Nucleus accumbens (tissue), 56 donors: ENCODE results near the gene HSPBP1.

Source experiments
- DNase-seq, 56 donors: peaks; one replicate each; lab custom pipeline; 2025; lab: John Stamatoyannopoulos, UW

HSPBP1 gene

DNA sequence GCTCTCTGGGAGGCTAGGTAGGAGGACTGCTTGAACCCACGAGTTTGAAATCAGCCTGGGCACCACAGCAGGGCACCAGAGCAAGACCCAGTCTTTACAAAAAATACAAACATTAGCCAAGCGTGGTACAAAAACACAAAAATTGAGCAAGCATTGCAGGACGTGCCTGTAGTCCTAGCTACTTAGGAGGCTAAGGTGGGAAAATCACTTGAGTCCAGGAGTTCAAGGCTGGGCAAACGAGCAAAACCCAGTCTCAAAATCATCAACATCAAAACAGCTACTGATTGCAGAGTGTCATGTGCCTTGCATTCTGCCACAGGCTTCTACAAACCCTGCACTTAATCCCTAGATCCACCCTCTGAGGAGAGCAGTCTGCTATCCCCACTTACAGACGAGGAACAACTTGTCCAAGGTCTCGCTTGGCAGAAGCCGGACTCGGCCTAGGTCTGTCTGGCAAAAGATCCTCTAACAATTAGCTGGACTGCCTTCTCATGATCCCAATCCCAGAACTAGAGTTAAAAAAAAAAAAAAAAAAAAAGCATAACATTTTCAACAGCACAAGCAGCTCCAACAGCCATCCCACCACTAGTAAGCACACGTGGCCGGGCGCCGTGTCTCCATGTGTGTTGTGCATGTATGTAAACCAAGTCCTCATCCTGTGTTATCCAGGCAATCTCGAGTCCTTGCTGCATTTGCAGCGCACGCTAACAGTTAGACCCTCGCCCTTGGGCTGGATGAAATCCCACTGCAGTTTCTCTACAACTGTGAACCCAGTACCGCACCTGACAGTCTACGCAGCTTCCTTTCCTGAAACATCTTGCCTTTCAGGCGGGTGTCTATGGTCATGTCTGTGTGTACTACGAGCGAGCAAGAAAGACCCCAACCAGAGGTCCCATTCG lies 23.1 kb downstream of the HSPBP1 start:
- DNase-seq, result no peak

DNA sequence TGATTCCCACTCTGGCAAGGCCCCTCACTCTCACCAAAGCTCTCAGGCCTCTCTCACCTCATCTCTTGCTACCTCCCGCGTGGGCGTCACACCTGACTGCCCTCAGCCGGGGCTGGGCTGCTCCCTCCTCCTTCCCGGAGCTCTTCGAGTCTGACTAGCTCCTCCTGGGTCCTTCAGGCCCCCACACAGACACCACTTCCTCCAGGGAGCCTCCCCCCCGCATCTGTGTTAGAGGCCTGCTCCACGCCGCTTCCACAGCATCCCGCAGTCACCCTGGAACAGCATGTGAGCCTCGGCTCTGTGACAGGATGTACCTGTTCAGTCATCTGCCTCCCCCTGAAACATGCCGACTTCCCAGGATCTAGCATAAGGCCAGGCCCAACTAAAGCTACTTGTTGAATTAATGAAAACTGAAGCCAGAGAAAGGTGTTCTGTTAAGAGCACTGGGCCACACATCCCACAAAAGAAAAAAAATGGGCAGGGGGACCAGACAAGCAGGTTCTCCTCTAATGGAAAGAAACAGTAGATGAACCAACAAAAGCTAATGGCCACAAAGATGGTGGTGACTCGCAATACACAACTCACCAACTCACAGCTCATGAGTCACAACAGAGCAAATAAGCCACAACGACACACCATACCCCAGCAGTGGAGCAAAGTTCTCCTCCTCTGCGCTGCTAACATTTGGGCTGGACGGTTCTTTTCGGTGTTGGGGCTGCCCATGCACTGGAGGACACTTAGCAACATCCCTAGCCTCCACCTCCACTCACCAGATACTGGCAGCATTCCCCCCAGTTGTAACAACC lies 24.1 kb downstream of the HSPBP1 start:
- DNase-seq, result peak in 1 of 56 donors; percentile 18

DNA sequence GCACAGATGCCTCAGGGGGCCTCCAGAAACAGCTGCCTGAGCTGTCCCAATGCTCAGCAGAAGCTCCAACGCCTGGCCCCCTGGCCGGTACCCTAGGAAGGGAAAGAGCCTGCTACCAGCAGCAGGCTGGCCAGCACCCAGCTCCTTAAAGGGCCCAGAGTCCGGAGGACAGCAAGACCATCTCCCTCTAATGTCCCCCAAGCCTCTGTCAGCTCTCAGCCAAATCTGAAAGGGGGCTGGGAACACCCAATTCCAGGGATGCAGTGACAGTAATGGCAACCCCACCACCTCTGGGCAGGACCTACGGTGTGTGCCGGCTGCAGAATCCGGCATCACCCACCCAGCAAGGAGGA lies 25.3 kb downstream of the HSPBP1 start:
- DNase-seq, result peak in 1 of 56 donors; percentile 12

DNA sequence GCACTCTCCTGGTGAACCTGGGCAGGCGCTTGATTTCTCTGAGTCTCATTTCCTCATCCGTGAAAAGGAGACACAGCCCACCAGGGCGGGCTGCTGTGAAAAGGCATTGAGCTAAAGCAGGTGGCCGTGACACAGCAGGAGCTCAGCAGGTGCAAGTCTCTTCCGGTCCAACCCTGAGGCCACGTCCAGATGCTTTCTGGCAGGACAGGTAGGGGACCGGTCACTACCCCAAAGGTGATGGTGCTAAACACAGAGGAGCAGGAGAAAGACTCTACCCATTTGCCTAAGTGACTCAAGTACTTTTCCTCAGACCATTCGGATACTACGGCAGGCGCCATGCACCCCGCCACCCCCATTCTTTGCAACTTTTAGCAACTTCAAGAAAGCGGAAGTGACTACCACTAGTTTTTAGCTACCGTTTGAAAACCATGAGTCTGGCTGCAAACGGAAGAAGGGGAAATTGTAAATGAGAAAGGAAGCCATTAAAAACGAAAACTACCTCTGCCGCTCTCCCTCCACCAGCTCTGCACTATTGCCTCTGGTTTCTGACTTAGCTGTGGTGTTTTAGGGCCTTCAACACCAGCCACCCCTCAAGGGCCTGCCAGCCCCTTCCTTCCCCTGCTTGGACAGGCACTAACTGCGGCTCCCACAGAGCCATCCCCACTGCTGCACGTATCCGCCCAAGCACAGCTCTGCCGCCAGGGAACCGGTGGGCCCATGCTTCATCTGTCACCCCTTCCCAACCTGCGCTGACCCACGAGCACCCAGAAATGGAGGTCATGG lies 25.9 kb downstream of the HSPBP1 start:
- no peak for DNase-seq

DNA sequence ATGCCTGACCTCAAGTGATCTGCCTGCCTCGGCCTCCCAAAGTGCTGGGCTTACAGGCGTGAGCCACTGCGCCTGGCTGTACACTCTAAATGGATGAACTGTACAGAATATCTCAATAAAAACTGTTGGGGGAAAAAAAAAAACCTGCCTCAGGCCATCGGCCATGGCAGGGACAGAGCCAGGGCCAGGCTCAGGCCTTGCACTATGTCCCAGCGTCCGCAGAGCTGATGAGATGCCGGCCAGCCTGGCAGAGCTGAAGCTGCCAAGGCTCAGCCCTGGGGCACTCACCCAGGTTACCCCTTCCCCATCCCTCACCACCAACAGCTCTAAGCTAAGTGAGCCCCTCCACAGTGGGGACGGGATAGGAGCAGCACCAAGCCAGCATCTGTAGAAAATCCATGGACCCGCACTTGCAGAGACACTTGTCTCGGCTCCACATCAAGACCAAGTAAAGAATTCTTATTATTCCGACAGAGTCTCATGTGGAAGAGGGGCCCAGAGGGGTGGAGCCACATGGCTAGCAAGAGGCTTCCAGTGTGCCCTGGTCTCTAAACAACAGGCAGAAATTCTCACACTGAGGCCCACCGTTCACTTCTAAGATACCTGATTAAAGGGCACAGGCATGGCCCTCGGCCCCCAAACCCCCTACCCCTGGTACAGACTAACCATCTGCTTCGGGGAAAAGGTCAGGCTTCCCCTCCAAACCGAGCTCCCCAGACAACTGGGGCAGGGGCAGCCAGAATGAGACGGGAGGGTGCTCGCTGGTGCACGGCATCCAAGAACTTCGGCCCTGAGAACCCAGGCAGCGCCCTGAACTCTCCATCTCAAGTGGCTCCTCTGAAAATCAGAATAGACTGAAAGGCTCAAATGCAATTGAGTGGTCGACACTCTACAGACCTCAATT lies 26.9 kb downstream of the HSPBP1 start:
- DNase-seq, result no peak

DNA sequence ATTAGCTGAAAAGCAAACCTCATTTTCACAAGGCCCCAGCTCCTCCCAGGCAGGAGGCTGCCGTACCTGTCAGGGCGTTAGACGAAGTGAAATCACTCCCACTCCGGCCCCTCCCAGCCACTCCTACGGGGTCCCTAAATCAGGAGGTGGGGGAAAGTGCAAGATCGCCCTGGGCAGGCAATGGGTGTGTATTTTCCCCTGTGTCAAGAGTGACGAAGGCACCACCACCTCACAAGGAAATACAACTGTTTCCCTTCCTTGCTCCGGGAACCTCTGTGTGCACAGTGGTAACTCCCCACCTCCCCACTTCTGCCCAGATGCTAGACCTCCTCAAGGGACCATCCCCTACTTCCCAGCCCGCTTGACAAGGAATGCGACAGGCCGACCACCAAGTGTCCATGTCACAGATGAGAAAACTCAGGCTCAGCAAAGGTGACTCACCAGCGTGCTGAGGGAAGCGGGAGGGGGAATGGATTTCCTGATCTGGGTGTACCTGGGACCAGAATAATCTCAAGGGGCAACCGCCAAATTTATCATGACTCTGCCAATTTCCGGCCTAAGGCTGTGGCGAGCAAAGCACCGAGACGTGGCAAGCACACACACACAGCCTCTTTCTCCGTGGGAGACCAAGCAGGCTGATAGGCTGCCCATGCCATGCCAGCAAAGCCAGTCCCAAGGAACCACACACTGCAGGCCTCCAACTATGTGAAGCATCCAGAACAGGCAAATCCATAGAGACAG lies 28.4 kb downstream of the HSPBP1 start:
- DNase-seq, result peak in 3 of 56 donors; percentile 6 to 23 (median 17)

DNA sequence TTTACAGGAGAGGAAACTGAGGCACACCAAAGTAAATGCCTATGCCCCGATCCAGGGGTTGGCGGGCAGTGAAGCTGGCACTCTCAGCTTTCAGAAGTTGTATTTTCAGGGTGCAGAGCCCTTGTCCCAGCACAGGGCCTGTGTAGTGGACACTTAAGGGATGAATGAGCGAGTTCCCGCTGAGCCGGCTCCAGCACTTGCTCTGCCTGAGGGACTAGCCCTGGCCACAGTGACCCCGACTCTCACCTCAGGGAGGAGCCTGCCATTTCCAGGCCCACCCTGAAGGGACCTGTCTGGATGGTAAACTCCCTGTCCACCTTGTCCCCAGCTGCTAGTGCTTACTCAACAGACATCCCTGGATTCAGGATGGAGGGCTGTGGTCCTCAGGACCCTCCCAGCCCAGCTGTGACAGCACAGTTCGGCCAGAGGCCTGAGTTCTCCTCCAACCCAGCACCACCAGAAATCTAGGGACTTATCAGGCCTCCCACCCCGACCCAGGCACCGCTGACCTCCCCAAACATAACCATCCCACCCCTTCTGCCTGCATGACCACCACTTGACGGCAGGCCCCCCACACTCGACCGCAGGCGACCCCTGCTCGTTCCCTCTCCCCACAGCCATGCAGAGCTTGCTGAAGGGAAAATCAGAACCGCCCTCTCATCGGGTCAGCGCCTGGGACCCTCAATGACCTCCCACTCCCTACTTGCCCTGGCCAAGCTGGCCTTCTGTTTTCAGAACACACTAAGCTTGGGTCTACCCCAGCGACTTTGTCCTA lies 29.5 kb downstream of the HSPBP1 start:
- no peak for DNase-seq

DNA sequence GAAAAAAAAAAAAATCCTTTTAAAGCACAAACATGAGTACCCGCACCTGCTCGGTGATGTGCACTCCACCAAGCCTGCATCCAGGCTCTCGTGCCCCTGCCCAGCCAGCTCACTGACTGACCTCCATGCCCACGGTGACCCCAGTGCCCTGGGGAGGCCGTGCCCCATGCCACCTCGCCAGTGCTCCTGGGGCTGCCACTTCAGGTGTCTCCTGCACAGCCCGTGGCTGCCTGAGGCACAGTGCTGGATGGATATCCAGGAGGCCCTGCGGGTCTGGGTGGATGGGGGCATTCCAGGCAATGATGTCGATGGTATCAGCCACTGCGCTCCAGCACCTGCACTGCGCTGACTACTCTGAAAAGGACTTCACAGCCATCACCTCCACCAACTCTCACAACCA lies 30.1 kb downstream of the HSPBP1 start:
- DNase-seq, result no peak

DNA sequence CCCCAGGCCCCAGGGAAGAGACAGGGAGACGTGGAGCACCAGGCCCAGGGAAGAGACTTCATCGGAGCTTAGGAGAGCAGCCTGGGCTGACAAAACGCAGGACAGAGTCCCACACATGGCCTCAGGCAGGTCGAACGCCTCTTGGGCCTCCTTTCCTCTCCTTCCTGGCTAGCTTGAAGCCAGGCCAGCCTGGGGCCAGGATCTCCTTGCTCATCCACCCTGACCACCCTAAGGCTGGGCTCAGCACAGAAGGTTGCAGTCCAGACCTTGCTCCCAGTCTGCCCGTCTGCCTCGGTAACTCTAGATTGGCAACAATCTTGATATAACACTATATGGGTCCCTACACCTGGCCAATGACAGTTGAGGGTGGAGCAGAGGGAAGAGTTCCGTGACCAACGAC lies 31.2 kb downstream of the HSPBP1 start:
- no peak for DNase-seq

DNA sequence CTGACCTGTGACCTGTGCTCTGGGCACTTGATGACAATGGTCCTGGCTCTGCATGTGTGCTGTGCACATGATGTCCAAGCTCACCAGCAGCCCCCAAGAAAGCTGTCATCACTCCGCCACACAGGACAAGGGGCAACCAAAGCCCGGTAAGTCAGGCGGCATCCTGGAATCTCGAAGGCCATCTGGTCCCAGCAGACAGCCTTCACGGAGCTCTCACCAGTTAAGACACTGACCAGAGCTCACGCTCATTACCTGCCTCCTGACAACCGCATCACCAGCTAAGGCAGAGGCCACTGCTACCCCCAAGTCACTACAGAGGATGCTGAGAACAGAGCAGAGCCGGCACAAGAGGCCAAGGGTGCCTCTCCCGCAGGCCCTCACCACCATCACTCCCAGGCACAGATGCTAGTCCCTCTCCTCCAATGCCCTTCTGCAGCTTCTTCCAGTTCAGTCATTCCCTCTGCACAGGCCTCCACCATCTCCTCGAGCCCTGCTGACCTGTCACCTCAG lies 31.7 kb downstream of the HSPBP1 start:
- no peak for DNase-seq

DNA sequence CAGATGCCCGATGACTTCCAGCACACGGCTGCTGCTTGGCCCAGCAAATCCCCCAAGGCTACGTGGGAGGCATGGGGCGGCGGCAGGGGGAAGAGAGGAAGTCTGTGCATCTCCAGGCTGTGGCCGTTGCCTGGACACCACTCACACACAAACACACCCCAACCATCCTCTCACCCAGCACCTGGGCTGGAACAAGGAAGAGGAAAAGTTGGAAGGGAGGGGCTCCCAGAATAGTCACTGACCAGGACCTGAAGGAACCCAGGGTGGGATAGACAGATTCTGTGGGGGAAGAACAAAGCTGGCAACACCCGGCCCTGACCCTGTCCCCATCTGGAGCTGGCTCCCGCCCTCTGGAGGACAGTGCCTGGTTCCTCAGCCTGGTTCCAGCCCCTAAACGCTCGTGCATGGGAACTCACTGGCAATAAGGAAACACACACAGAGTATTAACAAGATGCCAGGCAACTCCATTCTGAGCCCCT lies 32.2 kb downstream of the HSPBP1 start:
- DNase-seq, result no peak

DNA sequence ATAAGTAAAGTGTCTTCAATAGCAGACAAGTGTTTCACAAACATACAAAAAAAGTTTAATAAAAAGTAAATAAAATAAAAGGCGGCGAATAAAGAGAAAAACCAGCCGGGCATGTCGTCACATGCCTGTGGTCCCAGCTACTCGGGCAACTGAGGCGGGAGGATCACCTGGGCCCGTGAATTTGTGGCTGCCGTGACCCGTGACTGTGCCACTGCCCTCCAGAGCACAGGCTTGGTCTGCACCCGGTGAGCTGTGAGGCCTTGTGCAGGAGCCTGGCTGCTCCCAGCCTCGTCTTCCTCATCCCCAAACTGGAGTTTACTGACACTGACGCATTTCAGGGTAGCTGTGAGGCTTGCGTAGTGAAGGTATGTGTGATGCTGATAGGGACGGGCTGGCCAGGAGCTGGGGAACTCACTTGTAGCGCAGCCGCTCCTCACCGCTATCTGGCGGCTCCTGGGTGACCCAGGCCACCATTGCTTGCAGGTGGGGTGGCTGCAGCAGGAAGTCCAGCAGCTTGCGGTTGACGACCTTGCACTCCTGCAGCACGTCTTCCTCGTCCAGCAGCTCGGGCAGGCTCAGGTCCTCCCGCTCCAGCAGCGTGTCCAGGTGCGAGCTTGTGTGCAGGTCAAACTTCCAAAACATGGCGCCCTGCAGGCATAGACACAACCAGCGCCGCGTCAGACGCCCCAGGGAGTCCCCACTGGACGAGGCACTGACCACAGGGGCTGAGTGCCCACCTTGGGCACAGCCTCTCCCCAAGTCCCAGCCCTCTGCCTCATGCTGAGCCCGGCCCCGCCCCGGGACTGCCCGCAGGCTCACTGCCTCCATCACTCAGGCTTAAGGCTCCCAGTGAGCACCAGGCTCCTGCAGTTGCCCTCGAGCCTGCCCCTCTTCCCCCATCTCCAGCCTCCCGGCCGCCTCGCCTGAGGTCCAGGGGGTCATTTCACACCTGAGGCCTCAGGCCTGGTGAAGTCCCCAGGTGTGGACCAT lies 33.2 kb downstream of the HSPBP1 start:
- no peak for DNase-seq

DNA sequence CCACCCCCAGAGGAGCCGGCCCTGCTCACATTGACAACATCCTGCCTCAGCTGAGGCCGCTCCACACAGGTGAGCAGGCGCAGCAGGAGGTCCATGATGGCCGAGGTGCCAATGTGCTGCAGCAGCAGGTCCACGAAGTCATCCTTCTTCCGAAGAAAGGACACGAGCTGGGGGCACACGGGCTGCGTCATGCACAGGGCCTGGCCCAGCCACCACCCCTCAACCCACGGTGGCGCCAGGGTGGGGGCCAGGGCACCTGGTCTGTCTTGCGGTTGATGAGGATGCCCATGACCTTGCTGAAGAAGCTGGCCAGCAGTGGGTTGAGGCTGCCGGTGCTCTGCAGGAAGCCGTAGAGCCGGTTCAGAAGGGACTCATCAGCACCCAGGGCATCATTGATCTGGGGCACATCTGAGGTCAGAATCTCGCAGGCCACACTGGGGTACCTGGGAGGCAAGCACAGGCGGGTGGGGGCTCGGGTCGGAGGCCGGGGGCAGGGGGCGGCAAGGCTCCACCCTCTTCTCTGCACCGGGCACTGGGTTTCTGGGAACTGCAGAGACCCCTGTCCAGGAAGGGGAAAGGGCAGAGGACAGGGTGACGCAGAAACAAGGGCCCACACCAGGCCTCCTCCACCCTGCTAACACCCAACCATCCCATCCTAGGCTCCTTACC lies 34.5 kb downstream of the HSPBP1 start:
- no peak for DNase-seq

DNA sequence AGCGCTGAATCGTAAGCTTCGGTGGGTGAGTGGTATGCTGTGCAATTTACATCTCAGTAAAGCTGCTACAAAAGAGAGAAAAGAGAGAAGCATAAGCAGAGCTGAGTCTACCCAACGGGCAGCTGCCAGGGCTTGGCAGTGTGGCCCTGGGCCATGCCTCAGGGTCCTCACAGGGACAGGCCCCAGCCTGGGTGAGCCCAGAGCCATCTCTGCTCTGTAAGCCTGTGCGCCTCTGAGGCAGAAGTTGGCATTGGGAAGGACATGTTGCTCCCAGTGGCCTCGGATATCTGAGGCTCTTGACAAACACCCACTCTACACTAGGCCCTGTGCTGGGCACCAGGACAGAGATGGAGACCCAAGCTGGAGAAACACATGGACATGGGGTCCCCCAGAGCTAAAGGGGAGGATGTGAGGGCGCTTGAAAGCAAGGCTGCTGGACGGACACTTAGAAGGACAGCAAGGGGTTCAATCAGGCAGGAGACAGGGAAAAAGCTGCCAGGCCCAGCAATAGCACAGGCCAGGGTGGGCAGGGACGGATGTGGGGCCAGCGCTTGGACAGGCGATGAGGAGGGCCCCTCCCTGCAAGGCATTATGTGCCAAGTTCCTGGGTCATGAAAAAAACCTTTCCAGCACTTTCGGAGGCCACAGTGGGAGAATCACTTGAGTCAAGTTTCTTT lies 35.8 kb downstream of the HSPBP1 start:
- DNase-seq, result no peak

DNA sequence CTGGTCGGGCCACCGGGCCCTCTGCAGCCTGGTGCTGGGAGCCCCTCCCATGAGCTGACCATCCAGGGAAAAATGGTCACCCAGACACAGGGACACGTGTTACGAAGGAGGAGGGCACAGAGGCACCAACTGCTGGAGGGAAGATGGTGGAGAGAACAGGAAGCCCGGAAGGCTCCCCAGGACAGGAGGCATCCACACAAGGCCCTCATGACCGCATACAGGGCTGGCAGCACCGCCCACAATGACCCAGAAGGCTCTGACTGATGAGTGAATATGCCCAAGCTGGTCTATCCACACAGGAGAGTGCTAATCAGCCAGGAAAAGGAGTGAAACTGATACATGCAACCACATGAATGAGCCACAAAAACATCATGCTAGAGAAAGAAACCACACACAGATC lies 37.4 kb downstream of the HSPBP1 start:
- no peak for DNase-seq
